ENCODE results near the gene BTBD9. TPM values are rescaled to one million over a fixed set of nuclear protein-coding genes. Genes with fewer than 3 reads are reported as not detected.
A peak's percentile ranks its signal among the peaks of the same experiment; 100 is the strongest.

BTBD9 gene
- total RNA-seq, 5 donors from 2014 or later (not counting 1 experiment from before 2014, with no cell fraction given), result 29.3 to 67.7 (median 38.1) TPM

GRCh38 chr6:38163186-38164130 lies 476.3 kb downstream of the BTBD9 start:
- ChIA-PET CTCF (no interaction called here), POLR2A (no interaction called here)
- no peak for ATAC-seq (replicated peaks in 1 of 4)
- H3K36me3 ChIP-seq (ENCODE audit: control insufficient read depth in 2 of 2, extremely low read depth in 1 of 2, insufficient read depth in 1 of 2, low read length in 1 of 2), result peaks cover 0 to 4% of the 10 kb centered on the region in 2 donors
- no peak overlapping the region for H3K4me3 ChIP-seq (ENCODE audit: control insufficient read depth in 1 of 2, extremely low read depth in 1 of 2, low read length in 1 of 2)
- no peak overlapping the region for H3K4me3 Mint-ChIP-seq
- peaks cover 0 to 4% (median 0%) of the 10 kb centered on the region in 3 donors for H3K9me3 Mint-ChIP-seq
- WGBS (ENCODE audit: insufficient coverage), result 92% methylated on average over 25 of the region's 29 CpGs
- DNase-seq, result no peak
- H3K27ac Mint-ChIP-seq, result no peak overlapping the region
- no peaks in the 10 kb centered on the region for H3K9me3 ChIP-seq
- peaks cover 17% of the 10 kb centered on the region for H3K36me3 Mint-ChIP-seq
- no peaks in the 10 kb centered on the region for H3K4me1 ChIP-seq (ENCODE audit: control insufficient read depth in 1 of 2, extremely low read depth in 1 of 2, insufficient read depth in 2 of 2, low read length in 2 of 2)
- no peaks in the 10 kb centered on the region for H3K27me3 ChIP-seq (replicated peaks in 1 of 2; ENCODE audit: control insufficient read depth in 2 of 2, extremely low read depth in 1 of 2, insufficient read depth in 2 of 2, low read length in 1 of 2)
- H3K27me3 Mint-ChIP-seq, result no peaks in the 10 kb centered on the region
- no peak overlapping the region for H3K27ac ChIP-seq (ENCODE audit: low read length)
- H3K4me1 Mint-ChIP-seq, result peaks cover 0 to 9% (median 0%) of the 10 kb centered on the region in 3 donors

DNA sequence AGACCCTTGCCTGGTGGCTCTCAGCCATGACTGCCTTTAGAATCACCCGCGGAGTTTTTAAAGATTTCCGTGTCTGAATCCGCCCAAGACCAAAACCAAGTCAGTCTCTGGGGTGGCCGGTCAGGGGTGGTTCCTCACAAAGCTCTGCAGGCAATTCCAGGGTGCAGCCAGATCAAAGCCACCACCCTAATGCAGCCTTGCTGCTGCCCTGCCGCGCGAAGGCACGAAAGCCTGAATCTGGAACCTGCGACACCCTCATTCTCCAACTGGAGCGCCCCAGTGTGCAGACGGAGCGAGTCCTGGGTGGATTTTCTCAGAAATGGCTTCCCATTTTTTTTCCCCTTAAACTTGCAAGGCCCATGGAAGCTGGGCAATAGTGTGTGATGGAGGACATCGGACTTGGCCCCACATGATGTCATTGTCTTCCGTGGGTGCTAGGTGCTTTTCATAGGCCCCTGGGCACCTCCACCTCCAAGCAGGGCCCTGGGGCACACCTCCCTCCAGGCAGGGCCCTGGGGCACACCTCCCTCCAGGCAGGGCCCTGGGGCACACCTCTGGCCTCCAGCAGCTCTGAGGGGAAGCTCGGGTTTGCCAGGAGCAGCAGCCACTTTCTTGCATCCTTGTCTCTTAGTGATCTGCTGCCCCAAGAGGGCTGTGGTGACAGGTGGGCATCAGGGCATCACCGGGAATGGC lies 477.1 kb downstream of the BTBD9 start:
- POLR2A ChIA-PET, result no interaction called here
- Histone ChIP-seq H3K36me3 (ENCODE audit: control insufficient read depth in 2 of 2, extremely low read depth in 1 of 2, insufficient read depth in 1 of 2, low read length in 1 of 2) (peaks cover 0 to 4% of the 10 kb centered on the region in 2 donors), H3K27ac (ENCODE audit: low read length) (no peak overlapping the region), H3K4me1 (ENCODE audit: control insufficient read depth in 1 of 2, extremely low read depth in 1 of 2, insufficient read depth in 2 of 2, low read length in 2 of 2) (no peaks in the 10 kb centered on the region), H3K27me3 (replicated peaks in 1 of 2; ENCODE audit: control insufficient read depth in 2 of 2, extremely low read depth in 1 of 2, insufficient read depth in 2 of 2, low read length in 1 of 2) (no peaks in the 10 kb centered on the region), H3K9me3 (no peaks in the 10 kb centered on the region), H3K4me3 (ENCODE audit: control insufficient read depth in 1 of 2, extremely low read depth in 1 of 2, low read length in 1 of 2) (no peak overlapping the region)
- DNase-seq (no peak), ATAC-seq (replicated peaks in 1 of 4) (no peak)
- Mint-ChIP-seq H3K4me3 (no peak overlapping the region), H3K4me1 (peaks cover 0 to 16% (median 0%) of the 10 kb centered on the region in 3 donors), H3K27ac (no peak overlapping the region), H3K36me3 (peaks cover 17% of the 10 kb centered on the region), H3K9me3 (peaks cover 0 to 5% (median 0%) of the 10 kb centered on the region in 3 donors), H3K27me3 (no peaks in the 10 kb centered on the region)
- CTCF ChIA-PET, result no interaction called here
- 93% methylated on average over 8 of the region's 17 CpGs for WGBS (ENCODE audit: insufficient coverage)

DNA sequence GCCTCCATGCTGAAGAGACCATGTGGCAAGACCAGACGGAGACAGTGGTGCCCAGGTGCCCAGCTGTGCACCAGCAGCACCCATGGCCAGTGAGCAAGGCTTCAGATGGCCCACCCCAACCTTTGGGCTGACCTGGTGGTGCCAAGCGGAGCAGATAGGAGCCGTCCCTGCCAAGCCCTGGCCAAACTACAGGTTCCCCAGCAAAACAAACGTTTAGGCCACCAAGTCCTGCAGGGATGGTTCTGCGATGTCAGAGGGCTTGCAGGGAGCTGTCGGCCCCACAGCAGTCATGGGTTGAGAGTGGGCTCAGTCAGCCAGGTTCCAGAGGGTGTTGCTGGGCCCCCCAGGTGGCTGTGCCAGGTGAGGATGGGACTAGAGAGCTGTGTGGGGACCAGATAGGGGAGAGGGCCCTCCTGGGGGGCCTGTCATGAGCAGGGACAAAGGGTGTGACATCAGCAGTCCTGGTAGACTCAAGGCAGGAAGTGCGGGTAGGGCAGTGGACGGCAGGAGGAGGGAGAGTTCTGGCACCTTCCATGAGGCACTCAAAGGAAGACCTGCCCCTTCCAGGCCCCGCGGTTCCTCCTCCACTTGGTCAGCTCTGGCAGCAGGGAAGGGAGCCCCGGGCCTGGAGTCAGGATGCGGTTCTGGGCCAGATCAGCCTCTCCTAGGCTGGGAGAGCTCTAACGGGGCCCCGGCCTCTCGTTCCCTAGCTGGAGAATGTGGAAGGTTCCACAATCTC lies 477.8 kb downstream of the BTBD9 start:
- WGBS (ENCODE audit: insufficient coverage), result 93% methylated on average over 12 of the region's 15 CpGs

DNA sequence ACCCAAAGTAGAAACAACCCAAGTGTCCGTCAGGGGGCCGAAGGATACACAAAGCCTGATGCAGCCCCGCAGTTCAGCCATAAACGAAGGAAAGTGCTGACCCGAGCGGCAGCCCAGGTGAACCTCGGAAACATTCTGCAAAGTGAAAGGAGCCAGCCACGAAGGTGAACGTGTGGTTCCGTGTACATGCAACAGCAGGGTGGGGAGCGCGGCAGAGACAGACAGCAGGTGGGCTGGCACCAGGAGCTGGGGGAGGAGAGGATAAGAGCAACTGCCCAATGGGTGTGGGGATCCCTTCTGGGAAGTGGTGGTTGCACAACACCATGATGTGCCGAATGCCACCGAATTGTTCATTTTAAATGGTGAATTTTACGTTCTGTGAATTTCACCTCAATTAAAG lies 478.4 kb downstream of the BTBD9 start:
- ChIA-PET CTCF (no interaction called here), POLR2A (no interaction called here)
- H3K36me3 Mint-ChIP-seq, result peaks cover 17% of the 10 kb centered on the region
- WGBS (ENCODE audit: insufficient coverage), result 97% methylated on average over 12 of the region's 15 CpGs
- peaks cover 0 to 5% (median 0%) of the 10 kb centered on the region in 3 donors for H3K9me3 Mint-ChIP-seq
- no peak overlapping the region for H3K27ac Mint-ChIP-seq
- H3K4me3 Mint-ChIP-seq, result no peak overlapping the region
- no peaks in the 10 kb centered on the region for H3K27me3 ChIP-seq (replicated peaks in 1 of 2; ENCODE audit: control insufficient read depth in 2 of 2, extremely low read depth in 1 of 2, insufficient read depth in 2 of 2, low read length in 1 of 2)
- H3K36me3 ChIP-seq (ENCODE audit: control insufficient read depth in 2 of 2, extremely low read depth in 1 of 2, insufficient read depth in 1 of 2, low read length in 1 of 2), result peaks cover 0 to 4% of the 10 kb centered on the region in 2 donors
- no peaks in the 10 kb centered on the region for H3K9me3 ChIP-seq
- no peak for ATAC-seq (replicated peaks in 1 of 4)
- H3K27ac ChIP-seq (ENCODE audit: low read length), result no peak overlapping the region
- no peak overlapping the region for H3K4me3 ChIP-seq (ENCODE audit: control insufficient read depth in 1 of 2, extremely low read depth in 1 of 2, low read length in 1 of 2)
- no peaks in the 10 kb centered on the region for H3K27me3 Mint-ChIP-seq
- H3K4me1 ChIP-seq (ENCODE audit: control insufficient read depth in 1 of 2, extremely low read depth in 1 of 2, insufficient read depth in 2 of 2, low read length in 2 of 2), result no peaks in the 10 kb centered on the region
- peaks cover 0 to 16% (median 0%) of the 10 kb centered on the region in 3 donors for H3K4me1 Mint-ChIP-seq
- DNase-seq, result no peak

More for the DNA sequence above, 477.8 kb downstream of the BTBD9 start:
- H3K4me3 Mint-ChIP-seq, result no peak overlapping the region
- no peaks in the 10 kb centered on the region for H3K27me3 Mint-ChIP-seq
- no peak for DNase-seq
- H3K27ac Mint-ChIP-seq, result no peak overlapping the region
- H3K4me1 Mint-ChIP-seq, result peaks cover 0 to 16% (median 0%) of the 10 kb centered on the region in 3 donors
- H3K9me3 ChIP-seq, result no peaks in the 10 kb centered on the region
- POLR2A ChIA-PET, result no interaction called here
- peaks cover 0 to 4% of the 10 kb centered on the region in 2 donors for H3K36me3 ChIP-seq (ENCODE audit: control insufficient read depth in 2 of 2, extremely low read depth in 1 of 2, insufficient read depth in 1 of 2, low read length in 1 of 2)
- CTCF ChIA-PET, result no interaction called here
- peaks cover 17% of the 10 kb centered on the region for H3K36me3 Mint-ChIP-seq
- no peaks in the 10 kb centered on the region for H3K27me3 ChIP-seq (replicated peaks in 1 of 2; ENCODE audit: control insufficient read depth in 2 of 2, extremely low read depth in 1 of 2, insufficient read depth in 2 of 2, low read length in 1 of 2)
- H3K4me3 ChIP-seq (ENCODE audit: control insufficient read depth in 1 of 2, extremely low read depth in 1 of 2, low read length in 1 of 2), result no peak overlapping the region
- H3K4me1 ChIP-seq (ENCODE audit: control insufficient read depth in 1 of 2, extremely low read depth in 1 of 2, insufficient read depth in 2 of 2, low read length in 2 of 2), result no peaks in the 10 kb centered on the region
- H3K27ac ChIP-seq (ENCODE audit: low read length), result no peak overlapping the region
- peak in 1 of 4 experiments; percentile 25 for ATAC-seq (replicated peaks in 1 of 4)
- peaks cover 0 to 5% (median 0%) of the 10 kb centered on the region in 3 donors for H3K9me3 Mint-ChIP-seq

DNA sequence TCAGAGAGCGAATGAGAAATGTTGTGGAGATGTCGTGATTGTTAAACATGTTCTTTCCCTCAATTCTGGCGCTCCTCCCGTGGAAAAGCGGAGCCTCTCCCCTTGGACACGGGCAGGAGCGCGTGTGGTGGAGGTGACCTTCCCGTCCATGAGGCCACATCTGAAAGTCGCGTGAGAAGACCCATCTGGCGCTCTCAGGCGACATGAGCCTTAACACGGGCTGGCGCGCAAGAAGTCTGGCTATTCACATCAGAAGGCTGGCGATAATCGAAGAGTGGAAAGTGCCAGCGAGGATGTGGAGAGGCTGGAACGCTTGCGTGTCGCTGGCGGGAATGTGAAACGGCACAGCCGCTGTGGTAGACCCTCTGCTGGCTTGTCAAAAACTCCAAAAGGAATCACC lies 478.9 kb downstream of the BTBD9 start:
- H3K27ac ChIP-seq (ENCODE audit: low read length), result no peak overlapping the region
- Mint-ChIP-seq H3K27me3 (no peaks in the 10 kb centered on the region), H3K4me1 (peaks cover 0 to 16% (median 0%) of the 10 kb centered on the region in 3 donors), H3K4me3 (no peak overlapping the region), H3K27ac (peak overlapping the region in 1 of 2 donors; percentile 13), H3K9me3 (peaks cover 0 to 5% (median 0%) of the 10 kb centered on the region in 3 donors), H3K36me3 (peaks cover 21% of the 10 kb centered on the region)
- H3K9me3 ChIP-seq, result no peaks in the 10 kb centered on the region
- DNase-seq (no peak), ATAC-seq (replicated peaks in 1 of 4) (no peak)
- H3K4me1 ChIP-seq (ENCODE audit: control insufficient read depth in 1 of 2, extremely low read depth in 1 of 2, insufficient read depth in 2 of 2, low read length in 2 of 2), result no peaks in the 10 kb centered on the region
- WGBS (ENCODE audit: insufficient coverage), result 99% methylated on average over 24 of the region's 25 CpGs
- H3K27me3 ChIP-seq (replicated peaks in 1 of 2; ENCODE audit: control insufficient read depth in 2 of 2, extremely low read depth in 1 of 2, insufficient read depth in 2 of 2, low read length in 1 of 2), result no peaks in the 10 kb centered on the region
- peaks cover 0 to 4% of the 10 kb centered on the region in 2 donors for H3K36me3 ChIP-seq (ENCODE audit: control insufficient read depth in 2 of 2, extremely low read depth in 1 of 2, insufficient read depth in 1 of 2, low read length in 1 of 2)
- CTCF ChIA-PET, result no interaction called here
- POLR2A ChIA-PET, result no interaction called here
- H3K4me3 ChIP-seq (ENCODE audit: control insufficient read depth in 1 of 2, extremely low read depth in 1 of 2, low read length in 1 of 2), result no peak overlapping the region

DNA sequence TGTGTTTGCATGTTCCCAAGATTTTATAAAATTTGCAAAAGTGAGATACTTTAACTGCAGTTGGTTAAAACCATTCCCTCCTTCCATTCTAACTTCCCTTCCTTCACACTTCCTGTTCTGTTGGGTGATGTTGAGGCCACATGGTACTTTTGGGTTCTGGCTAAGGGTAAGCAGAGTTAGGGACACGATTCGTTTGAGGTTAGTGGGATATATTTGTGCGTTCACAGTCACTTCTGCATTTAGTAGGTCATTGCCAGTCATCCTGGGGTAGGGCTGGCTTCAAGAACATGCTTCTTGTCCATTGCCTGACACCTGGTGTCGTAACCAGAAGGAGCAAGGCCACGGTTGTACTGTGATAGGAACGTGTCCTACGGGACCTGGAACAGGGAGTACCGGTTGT lies 480.1 kb downstream of the BTBD9 start:
- CTCF ChIA-PET, result no interaction called here
- 83% methylated on average over 4 of the region's 8 CpGs for WGBS (ENCODE audit: insufficient coverage)
- peaks cover 0 to 16% (median 0%) of the 10 kb centered on the region in 3 donors for H3K4me1 Mint-ChIP-seq

More for the DNA sequence above, 480.1 kb downstream of the BTBD9 start:
- Mint-ChIP-seq H3K36me3 (peaks cover 21% of the 10 kb centered on the region), H3K4me3 (no peak overlapping the region), H3K9me3 (peaks cover 0 to 5% (median 0%) of the 10 kb centered on the region in 3 donors), H3K27ac (no peak overlapping the region), H3K27me3 (no peaks in the 10 kb centered on the region)
- Histone ChIP-seq H3K27me3 (replicated peaks in 1 of 2; ENCODE audit: control insufficient read depth in 2 of 2, extremely low read depth in 1 of 2, insufficient read depth in 2 of 2, low read length in 1 of 2) (no peaks in the 10 kb centered on the region), H3K4me1 (ENCODE audit: control insufficient read depth in 1 of 2, extremely low read depth in 1 of 2, insufficient read depth in 2 of 2, low read length in 2 of 2) (no peaks in the 10 kb centered on the region), H3K27ac (ENCODE audit: low read length) (no peak overlapping the region), H3K36me3 (ENCODE audit: control insufficient read depth in 2 of 2, extremely low read depth in 1 of 2, insufficient read depth in 1 of 2, low read length in 1 of 2) (peaks cover 0 to 4% of the 10 kb centered on the region in 2 donors), H3K9me3 (no peaks in the 10 kb centered on the region), H3K4me3 (ENCODE audit: control insufficient read depth in 1 of 2, extremely low read depth in 1 of 2, low read length in 1 of 2) (no peak overlapping the region)
- no peak for DNase-seq
- POLR2A ChIA-PET, result no interaction called here
- ATAC-seq (replicated peaks in 1 of 4), result no peak

Data from T-cell (primary cell).